Loucy (cell line): ENCODE data around the gene TLR8.

Experiments
- EZH2phosphoT487 ChIP-seq: fragments of 200-600 bp; IDR thresholded peaks from 2 replicates; pipeline ENCODE4 v1.6.1; 2018; ENCODE audit warnings: antibody characterized with exemption, mild to moderate bottlenecking, moderate library complexity, borderline replicate concordance
- TF ChIP-seq, protein P1 (sequence below): fragments of 200-600 bp; sonication (generic); conservative IDR thresholded peaks from 2 replicates; pipeline ENCODE4 v1.5.1; 2014; ENCODE audit warnings: mild to moderate bottlenecking, antibody characterized with exemption, low read length

DNA sequence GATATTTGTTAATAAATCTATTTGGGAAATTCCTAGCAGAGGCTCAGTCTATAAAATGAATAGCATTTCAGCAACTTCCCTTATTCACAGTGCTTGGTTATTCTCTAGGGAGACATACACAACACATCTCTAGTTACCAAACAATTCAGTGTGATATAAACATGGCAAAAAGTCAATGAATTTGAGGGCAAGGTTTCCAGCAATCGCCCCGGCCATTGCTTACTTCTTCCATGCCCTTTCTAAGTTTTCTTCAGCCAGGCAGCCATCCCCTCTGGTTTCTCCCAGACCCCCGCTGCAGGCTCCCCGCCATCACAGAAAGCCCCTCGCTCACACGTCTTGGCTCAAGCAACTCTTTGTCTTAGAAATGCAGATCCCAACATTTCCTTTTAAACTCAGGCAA is 35.2 kb upstream of the TLR8 start:
- TF ChIP-seq, protein P1, sequence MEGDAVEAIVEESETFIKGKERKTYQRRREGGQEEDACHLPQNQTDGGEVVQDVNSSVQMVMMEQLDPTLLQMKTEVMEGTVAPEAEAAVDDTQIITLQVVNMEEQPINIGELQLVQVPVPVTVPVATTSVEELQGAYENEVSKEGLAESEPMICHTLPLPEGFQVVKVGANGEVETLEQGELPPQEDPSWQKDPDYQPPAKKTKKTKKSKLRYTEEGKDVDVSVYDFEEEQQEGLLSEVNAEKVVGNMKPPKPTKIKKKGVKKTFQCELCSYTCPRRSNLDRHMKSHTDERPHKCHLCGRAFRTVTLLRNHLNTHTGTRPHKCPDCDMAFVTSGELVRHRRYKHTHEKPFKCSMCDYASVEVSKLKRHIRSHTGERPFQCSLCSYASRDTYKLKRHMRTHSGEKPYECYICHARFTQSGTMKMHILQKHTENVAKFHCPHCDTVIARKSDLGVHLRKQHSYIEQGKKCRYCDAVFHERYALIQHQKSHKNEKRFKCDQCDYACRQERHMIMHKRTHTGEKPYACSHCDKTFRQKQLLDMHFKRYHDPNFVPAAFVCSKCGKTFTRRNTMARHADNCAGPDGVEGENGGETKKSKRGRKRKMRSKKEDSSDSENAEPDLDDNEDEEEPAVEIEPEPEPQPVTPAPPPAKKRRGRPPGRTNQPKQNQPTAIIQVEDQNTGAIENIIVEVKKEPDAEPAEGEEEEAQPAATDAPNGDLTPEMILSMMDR = no peak
- TF ChIP-seq EZH2phosphoT487 = no peak
